DMS114 treated with DMSO at 0.1 percent for 48 hours (cell line): ENCODE data around the gene DDX54.

ENCODE experiments used
- DNase-seq: peaks from one replicate; lab custom pipeline; 2025; ENCODE audit not compliant: unreplicated experiment; lab: John Stamatoyannopoulos, UW

The DDX54 gene

DNA sequence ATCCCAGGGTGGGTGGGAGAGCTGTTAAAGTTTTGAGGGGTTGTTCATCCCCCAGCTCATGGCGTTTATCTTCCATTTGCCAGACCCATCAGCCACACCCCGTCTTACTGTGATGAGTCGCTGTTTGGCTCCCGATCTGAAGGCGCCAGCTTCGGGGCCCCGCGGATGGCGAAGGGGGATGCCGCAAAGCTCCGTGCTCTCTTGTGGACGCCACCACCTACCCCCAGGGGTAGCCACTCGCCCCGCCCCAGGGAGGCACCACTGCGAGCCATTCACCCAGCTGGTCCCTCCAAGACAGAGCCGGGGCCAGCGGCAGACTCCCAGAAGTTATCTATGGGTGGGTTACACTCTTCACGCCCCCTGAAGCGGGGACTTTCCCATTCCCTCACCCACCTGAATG is 5.9 kb upstream of the DDX54 start:
- DNase-seq: no peak

DNA sequence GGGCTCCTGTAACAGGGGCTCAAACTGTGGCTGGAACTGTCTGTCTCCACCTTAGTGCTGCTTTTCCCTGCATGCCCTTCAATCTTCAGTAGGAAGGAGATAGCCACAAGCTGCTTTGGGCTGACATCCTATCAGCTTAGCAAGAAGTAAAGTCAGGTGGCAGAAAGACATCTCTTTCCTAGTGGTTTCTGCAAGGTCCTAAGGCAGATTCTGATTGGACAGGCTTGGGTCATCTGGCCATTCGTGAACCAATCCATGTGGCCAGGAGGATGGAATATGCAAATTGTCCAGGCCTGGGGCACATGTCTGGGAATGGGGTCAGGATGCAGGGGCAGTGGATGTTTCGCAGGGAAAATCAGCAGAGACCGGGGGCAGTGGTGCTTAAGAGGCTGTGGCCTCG is 5.5 kb upstream of the DDX54 start:
- peak; percentile 31 for DNase-seq

DNA sequence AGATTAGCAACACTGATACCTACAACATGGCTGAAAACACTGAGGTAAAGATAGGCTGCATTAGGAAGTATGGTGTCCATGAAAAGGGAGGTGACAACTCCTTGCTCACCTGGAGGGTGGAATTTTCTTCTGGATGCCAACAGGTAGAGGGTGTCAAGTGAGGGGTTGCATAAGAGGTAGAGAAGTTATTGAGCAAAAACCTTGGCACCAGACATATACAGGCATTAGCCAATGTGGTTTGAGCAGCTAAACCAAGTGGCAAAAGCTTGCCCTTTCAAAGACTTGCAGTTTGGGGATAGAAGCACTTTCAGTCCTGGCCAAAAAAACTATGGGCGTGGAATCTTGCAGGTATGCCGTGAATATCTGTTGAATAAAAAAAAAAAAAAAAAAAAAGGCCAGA is 4.1 kb upstream of the DDX54 start:
- no peak for DNase-seq

DNA sequence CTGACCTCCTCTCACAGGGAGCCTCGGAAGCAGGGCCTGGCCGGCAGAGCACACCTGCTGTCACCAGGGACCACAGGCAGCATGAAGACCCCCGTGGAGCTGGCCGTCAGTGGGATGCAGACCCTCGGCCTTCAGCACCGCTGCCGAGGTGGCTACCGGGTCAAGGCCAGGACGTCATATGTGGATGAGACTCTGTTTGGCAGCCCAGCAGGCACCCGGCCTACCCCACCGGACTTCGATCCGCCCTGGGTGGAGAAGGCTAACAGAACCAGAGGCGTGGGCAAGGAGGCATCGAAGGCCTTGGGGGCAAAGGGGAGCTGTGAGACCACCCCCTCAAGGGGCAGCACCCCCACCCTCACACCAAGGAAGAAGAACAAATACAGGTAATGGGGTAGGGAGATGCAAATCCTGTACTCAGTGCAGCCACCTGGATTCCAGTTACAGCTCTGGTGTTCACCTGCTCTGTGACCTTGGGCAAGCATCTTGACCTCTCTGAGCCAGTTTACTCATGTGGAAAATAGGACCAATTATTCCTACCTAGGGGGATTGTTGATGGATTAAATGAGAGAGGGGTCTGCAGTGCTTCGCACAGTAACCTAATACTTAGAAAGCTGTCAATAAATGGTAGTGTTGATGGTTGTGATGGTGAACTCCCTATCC is 1.5 kb upstream of the DDX54 start:
- no peak for DNase-seq

DNA sequence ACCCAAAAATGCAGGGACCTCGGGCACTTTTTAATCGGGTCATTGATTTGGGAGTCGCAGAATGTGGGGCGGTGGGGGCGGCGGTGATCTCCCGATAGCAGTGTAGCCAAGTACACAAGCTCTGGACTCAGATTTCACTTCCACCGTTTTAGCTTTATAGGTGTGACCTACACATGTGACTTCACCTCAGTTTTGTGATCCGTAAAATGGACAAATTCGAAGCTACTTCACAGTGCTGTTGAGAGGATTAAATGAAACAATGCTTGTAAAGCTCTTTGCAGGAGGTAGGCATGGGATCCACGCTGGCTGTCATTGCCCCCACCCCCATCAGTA is 721 bp upstream of the DDX54 start:
- DNase-seq: peak; percentile 21

DNA sequence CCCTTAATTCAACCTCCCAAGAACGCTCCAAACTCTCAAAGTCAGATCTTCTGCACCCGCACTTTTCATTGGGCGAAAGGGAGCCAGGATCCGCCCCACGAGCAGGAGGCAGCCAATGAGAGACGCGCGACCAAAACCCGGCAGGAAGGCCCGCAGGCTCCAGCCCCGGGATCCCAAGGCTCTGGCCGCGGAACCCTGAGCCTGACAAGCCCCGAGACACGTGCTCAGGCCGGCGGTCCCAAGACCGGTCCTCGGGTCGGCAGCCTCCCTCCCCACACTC is 438 bp downstream of the DDX54 start:
- peak; percentile 90 for DNase-seq

DNA sequence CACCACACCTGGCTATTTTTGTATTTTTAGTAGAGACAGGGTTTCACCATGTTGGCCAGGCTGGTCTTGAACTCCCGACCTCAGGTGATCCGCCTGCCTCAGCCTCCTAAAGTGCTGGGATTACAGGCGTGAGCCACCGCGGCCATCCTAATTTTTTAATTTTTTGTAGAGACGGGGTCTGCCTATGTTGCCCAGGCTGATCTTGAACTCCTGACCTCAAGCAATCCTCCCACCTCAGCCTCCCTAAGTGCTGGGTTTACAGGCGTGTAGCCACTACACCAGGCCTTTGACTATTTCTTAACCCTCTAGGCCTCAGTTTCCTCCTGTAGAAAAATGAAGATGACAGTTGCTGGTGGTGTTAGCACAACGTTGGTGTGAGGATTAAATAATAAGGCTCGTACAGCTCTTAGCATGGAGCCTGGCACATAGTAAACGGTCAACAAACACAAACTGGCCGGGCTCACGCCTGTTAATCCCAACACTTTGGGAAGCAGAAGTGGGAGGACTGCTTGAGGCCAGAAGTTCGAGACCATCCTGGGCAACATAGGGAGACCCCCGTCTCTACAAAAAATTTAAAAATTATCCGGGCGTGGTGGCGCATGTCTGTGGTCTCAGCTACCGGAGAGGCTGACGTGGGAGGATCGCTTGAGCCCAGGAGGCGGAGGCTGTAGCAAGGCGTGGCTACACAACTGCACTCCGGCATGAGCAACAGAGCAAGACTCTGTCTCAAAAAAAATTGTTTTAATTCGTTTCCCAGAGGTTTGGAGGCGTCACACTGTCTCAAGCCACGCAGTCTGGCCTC is 979 bp downstream of the DDX54 start:
- no peak for DNase-seq

DNA sequence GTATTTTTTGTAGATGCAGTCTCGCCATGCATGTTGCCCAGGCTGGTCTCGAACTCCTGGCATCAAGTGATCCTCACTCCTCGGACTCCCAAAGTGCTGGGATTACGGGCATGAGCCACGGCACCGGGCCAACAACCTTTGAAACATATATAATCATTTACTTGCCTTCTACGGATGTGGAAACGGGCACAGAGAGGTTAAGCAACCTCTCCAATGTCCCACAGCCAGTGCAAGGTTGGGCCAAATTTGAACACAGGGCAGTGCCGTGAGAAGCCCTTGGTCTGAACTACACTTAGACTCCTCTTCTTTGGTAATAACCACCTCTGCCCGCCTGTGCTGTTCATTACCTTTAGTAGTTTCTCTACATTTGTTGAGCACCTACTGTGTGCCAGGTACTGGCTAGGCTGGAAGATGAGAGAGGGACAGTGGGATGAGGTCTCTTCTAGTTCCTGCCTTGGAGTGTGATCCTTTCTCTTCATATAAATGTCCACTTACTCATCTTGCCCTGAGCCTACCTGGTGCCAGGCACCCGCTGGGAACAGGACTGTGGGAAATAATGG is 2.2 kb downstream of the DDX54 start:
- no peak for DNase-seq

DNA sequence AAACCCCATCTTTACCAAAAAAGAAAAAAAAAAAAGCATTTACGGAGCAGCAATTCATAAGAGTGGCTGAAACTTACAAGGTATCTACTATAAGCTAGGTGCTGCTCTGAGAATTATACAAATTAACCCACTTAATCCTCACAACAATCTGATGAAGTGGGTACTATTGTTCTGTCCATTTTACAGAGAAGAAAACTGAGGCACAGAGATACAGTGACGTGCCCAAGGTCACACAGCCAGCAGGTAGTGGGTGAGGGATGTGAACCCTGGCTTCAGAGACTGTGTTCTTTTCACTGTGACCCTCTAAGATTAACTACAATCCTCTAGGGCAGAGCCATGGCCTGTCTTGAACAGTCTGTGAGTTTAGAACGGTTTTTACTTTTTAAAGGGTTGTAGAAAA is 3.3 kb downstream of the DDX54 start:
- no peak for DNase-seq

DNA sequence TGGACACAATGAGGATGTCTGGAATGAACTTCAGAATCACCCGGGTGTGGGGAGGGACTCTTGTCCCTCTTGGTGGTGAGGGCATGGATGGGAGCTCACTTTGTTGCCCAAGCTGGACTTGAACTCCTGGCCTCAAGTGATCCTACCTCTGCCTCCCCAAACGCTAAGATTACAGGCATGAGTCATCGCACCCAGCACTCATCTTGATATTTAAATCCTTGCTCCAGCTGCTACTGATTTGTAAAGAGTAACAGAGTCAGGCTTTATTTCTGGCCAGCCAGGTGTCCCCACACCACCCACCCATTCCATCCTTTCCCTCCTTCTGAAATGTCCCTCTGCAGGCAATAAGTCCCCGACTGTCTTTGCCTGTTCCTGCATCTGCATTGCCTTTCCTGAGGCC is 4.9 kb downstream of the DDX54 start:
- no peak for DNase-seq

DNA sequence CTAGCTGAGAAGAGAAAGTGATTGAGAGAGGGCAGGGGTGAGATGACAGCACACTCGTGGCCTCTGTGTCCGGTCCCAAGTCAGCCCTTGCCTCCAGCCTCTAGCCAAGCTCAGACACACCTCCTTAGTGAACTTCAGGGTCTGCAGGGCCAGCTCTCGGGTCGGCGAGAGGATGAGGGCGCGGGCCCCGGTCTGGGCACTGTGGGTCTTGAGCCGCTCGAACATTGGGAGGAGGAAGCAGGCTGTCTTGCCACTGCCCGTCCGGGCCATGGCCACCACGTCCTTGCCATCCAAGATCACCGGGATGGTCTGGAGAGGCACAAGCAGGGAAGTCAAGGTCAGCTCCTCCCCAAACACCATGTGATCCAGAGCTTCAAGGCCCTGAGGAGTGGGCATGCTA is 6.3 kb downstream of the DDX54 start:
- no peak for DNase-seq

DNA sequence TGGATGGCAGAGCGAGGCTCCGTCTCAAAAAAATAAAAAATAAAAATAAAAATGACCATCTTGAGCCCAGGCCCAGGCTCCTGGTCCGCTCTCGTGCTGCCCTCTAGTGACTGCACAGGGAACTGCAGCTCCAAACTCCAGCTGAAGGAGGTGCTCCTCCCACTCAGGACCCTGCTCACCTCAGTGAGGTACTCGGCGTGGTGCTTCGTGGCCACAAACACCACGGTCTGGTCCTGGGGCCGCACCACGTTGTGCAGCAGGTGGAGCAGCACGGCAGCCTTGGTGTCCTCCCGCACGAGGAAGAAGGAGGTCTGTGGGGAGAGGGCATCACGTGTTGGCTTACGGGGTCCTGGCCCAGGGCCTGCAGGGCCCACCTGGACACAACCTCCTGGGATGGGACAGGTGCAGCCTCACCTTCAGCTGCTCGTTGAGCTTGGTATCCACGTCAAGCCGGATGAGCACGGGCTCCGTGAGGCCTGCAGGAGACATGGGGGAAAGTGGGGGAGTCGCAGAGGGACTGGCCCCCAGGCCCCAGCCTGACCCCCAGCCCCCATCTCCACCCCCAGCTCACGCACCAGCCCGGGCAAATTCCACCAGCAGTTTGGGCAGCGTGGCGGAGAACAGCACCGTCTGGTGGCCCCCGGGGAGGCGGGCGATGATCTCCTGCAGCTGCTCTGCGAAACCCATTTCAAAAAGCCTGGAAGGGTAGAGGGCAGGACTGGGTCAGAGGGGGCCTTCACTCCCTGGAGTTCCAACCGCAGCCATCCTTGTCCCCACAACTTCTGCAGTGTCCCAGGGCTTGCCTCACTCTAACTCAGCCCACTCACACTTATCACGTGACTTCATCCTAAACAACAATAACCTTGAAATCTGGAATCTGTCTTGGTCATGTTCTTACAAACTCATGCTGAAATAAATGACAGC is 10.6 kb downstream of the DDX54 start:
- DNase-seq: no peak

DNA sequence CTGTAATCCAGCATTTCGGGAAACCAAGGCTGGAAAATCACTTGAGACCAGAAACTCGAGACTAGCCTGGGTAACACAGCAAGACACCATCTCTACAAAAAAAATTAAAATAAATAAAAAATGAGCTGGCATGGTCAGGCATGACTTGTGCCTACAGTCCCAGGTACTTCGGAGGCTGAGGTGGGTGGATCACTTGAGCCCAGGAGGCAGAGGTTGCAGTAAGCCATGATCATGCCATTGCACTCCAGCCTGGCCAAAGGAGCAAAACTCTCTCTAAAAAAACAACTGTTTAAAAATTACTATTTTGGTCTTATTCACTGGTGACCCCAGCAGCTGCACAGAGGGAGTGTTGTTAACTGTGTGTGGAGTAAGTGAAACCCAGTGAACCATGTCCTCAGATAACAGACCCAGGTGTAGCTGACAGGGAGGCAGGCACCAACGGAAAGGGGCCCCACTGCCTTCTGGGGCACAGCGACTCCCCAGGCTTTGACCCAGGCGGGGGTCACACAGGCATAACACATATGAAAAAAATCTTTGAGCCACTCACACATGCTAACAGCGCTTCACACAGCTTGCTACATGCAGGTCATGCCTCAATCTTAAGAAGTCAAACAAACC is 12.1 kb downstream of the DDX54 start:
- DNase-seq: no peak

DNA sequence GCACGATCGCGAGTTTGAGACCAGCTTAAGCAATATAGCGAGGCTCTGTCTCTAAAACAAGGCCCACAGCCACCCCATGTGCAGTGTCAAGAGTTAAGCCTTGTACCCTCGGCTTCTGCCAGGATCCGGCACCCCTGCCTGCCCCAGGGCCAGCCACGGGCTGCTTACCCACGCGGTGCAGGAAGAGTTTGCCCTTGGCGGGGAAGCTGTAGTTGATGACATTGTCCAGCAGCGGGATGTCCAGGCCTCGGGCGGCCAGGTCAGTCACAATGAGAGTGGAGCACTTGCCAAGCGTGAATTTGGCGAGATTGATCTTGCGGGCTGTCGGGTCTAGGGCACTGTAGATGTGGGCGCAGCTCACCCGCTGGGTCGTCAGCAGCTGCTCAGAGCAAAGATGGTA is 13.1 kb downstream of the DDX54 start:
- DNase-seq: no peak

DNA sequence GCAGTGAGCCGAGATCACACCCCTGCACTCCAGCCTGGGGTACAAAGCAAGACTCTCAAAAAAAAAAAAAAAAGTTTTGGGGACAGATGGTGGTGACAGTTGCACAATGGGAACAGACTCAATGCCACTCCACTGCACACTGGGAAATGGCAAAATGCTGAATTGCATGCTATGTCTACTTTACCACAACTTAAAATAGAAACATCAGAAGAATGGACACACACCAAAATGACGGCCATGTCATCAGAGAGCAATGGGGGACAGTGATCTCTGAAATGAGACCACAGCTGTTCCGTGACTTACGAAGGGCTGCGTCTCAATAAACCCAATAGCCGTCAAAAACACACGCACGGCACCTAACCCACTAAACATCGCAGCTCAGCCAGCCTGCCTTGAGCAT is 13.7 kb downstream of the DDX54 start:
- no peak for DNase-seq

DNA sequence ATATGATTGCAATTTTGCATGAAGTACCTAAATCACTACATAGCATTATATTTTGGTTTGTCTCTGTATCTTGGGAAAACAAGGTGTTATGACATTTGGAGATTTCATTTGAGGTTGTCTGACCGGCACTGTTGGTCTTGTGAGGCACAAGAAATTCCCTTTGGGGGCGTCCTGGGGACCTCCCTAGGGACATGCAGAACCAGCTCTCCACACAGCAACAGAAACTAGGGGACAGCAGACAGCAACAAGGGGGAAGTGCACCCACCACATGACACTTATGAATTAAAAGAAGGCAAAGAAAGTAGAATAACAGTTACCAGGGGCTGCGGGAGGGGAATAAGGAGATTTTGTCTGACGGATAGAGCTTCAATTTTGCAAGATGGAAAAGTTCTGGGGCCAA is 14.4 kb downstream of the DDX54 start:
- DNase-seq: no peak

DNA sequence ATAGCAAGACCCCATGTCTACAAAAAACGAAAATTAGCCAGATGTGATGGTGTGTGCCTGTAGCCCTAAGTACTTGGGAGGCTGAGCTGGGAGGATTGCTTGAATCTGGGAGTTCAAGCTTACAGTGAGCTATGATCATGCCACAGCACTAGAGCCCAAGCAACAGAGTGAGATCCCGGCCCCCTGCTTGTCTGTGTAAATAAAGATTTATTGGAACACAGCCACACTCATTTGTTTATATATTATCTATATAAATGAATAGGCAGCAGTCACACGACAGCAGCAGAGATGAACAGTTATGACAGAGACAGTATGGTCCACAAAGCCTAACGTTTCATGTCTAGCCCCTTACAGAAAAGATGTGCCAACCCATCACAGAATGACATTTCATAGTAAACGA is 14.8 kb downstream of the DDX54 start:
- no peak for DNase-seq

DNA sequence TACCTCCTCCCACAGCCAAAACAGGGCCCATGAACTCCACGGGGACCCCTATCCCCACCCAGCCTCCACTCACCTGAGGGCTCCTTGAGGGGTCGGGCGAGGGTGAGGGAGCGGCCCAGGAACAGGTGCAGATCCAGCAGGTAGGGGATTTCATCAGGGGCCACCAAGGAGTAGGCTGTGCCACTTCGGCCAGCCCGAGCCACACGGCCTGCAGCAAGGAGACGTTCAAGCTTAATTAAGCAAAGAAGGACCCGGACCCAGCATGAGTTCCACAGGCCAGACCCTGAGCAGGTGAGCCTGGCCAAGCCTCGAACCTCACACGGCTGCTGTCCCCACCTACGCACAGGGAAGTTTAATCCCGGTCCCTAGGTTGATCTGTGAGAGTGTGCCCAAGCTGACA is 15.6 kb downstream of the DDX54 start:
- DNase-seq: no peak

DNA sequence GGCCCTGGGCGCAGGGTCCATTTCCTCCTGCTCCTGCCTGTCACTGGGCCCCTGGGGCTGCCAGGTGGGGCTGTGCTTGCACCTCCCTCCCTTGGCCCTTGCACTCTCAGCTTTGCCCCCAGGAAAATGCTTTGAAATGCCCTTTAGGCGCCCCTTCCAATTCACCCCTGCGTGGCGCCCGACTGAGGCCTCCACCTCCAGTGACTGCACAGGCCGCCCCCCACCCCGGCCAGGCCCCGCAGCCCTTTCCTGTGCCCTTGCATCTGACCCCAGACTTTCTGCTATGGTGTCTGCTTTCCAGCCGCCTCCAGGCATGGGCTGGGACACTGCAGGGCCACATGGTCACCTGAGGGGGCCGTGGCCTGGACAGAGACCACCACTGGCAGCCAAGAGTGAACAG is 17.4 kb downstream of the DDX54 start:
- DNase-seq: no peak

DNA sequence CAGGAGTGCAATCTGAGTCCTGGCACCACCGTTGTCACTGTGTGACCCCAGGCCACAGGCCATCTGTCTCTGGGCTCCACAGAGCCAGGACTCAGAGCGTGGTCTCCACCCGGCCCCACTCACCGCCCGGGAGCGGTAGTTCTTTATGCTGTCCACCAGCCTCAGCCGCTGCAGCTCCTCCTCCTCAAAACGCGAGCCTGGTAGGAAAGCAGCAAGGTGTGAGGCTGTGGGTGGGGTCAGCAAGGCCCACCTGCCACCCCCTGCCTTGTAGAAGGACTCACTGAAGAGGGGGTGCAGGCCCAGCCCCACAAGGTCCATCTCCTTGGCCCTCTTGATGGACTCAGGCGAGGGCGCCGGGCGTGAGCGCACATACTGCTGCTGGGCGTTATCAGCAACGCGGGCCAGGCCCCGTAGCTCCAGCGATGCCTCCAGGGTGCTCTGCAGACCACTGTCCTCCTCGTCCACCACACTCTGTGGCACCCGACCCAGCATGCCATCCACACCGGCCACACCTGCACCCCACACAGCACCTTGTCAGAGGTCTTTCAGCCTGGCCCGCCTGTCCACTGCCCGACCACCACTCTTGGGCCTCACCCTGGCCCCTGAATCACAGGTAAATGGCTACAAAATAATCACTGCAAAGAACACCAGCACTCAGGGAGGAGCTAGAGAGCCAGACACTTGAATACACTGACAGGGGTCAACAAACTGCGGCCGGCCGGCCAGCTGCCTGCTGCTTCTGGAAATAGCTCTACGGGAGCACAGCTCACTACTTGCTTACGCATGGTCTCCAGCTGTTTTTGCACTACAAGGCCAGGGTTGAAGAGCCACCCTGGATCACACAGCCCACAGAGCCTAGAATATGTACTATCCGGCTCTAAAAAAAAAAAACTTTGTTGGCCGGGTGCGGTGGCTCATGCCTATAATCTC is 19.5 kb downstream of the DDX54 start:
- DNase-seq: no peak
